Epidermal melanocyte (primary cell): ENCODE data around the gene SERPINA1.
"Not testable (repeated sequence)": the region's sequence is repeated elsewhere in the genome, so short reads cannot be mapped to it uniquely, and the experiment has no call there.

Experiments used
- DNase-seq: peaks from one replicate; pipeline ENCODE4 v3.0.0; 2011; ENCODE audit warnings: low spot score; ENCODE audit not compliant: insufficient read length

The SERPINA1 gene

GRCh38 chr14:94388384-94389103 lies at the start of gene SERPINA1:
SERPINA1 (minus strand) TSS chr14:94388602; CDS start chr14:94383237, 5,365 bp downstream.
- no peak for DNase-seq

- DNase-seq, result no peak
Measured at GRCh38 chr14:94428610-94429009, 40.2 kb upstream of the SERPINA1 start.

- no peak for DNase-seq
Measured at GRCh38 chr14:94427016-94427613, 38.7 kb upstream of the SERPINA1 start.

- DNase-seq, result no peak
Measured at GRCh38 chr14:94426526-94426925, 38.1 kb upstream of the SERPINA1 start.

- DNase-seq, result no peak
Measured at GRCh38 chr14:94424371-94424770, 36.0 kb upstream of the SERPINA1 start.

- DNase-seq, result no peak
Measured at GRCh38 chr14:94423453-94424056, 35.2 kb upstream of the SERPINA1 start.

GRCh38 chr14:94421316-94421715 lies 32.9 kb upstream of the SERPINA1 start:
- DNase-seq, result no peak

GRCh38 chr14:94417497-94418205 lies 29.2 kb upstream of the SERPINA1 start:
- not testable (repeated sequence) for DNase-seq

- DNase-seq, result no peak
Measured at GRCh38 chr14:94412671-94413638, 24.6 kb upstream of the SERPINA1 start.

GRCh38 chr14:94411638-94412037 lies 23.2 kb upstream of the SERPINA1 start:
- DNase-seq, result no peak

GRCh38 chr14:94409430-94409829 lies 21.0 kb upstream of the SERPINA1 start:
- DNase-seq, result not testable (repeated sequence)

- DNase-seq, result no peak
Measured at GRCh38 chr14:94408546-94409095, 20.2 kb upstream of the SERPINA1 start.

- no peak for DNase-seq
Measured at GRCh38 chr14:94407906-94408305, 19.5 kb upstream of the SERPINA1 start.

- no peak for DNase-seq
Measured at GRCh38 chr14:94406910-94407309, 18.5 kb upstream of the SERPINA1 start.

GRCh38 chr14:94405486-94405885 lies 17.1 kb upstream of the SERPINA1 start:
- DNase-seq, result no peak

- DNase-seq, result no peak
Measured at GRCh38 chr14:94404561-94404960, 16.2 kb upstream of the SERPINA1 start.

- no peak for DNase-seq
Measured at GRCh38 chr14:94403312-94403932, 15.0 kb upstream of the SERPINA1 start.

GRCh38 chr14:94401083-94401482 lies 12.7 kb upstream of the SERPINA1 start:
- no peak for DNase-seq

- no peak for DNase-seq
Measured at GRCh38 chr14:94400422-94400841, 12.0 kb upstream of the SERPINA1 start.

- DNase-seq, result no peak
Measured at GRCh38 chr14:94398536-94398935, 10.1 kb upstream of the SERPINA1 start.
